OCI-LY7 (cell line): ENCODE data around the gene PRSS33. TPM values are rescaled to one million over a fixed set of nuclear protein-coding genes. Genes with fewer than 3 reads are reported as not detected.

Experiments used
- BruUV-seq: library from RNA; stranded (reverse); fragments of 400-500 nt; replicated peaks from 2 replicates; lab custom pipeline; 2021; lab: Mats Ljungman, UMichigan
- CTCF ChIA-PET: fragments of 300-600 bp; sonication (Branson Sonifier 250); formaldehyde crosslinking; loops from one replicate; lab custom pipeline; 2022; ENCODE audit warnings: antibody characterized with exemption; ENCODE audit not compliant: unreplicated experiment; lab: Charles Lee
- POLR2A ChIA-PET: fragments of 300-600 bp; sonication (Branson Sonifier 250); formaldehyde crosslinking; loops from one replicate; lab custom pipeline; 2022; ENCODE audit warnings: antibody characterized with exemption; lab: Charles Lee
- DNase-seq: peaks from one replicate; pipeline ENCODE4 v3.0.0-alpha.2; 2015; ENCODE audit warnings: low spot score
- H2AFZ ChIP-seq: fragments of 200-600 bp; sonication (generic), shearing (Covaris generic); 2 replicates; pipeline ENCODE4 v1.6.1; 2014; ENCODE audit warnings: mild to moderate bottlenecking, antibody characterized with exemption, low read length, moderate library complexity
- H3K27ac ChIP-seq: fragments of 200-600 bp; sonication (generic); 2 replicates; pipeline ENCODE4 v1.5.1; 2014; ENCODE audit warnings: mixed run types, low read depth, mild to moderate bottlenecking, moderate library complexity, low read length, inconsistent platforms; ENCODE audit not compliant: poor library complexity, severe bottlenecking
- H3K36me3 ChIP-seq: fragments of 200-600 bp; sonication (generic); 2 replicates; pipeline ENCODE4 v1.6.1; 2014; ENCODE audit warnings: mild to moderate bottlenecking, antibody characterized with exemption, low read length, moderate library complexity, mixed read lengths; ENCODE audit not compliant: insufficient read depth
- H3K4me1 ChIP-seq: fragments of 200-600 bp; sonication (generic); 2 replicates; pipeline ENCODE4 v1.5.1; 2014; ENCODE audit warnings: mild to moderate bottlenecking, low read length; ENCODE audit not compliant: insufficient read depth, poor library complexity, severe bottlenecking
- H3K4me2 ChIP-seq: fragments of 200-600 bp; sonication (generic); 2 replicates; pipeline ENCODE4 v1.6.1; 2014; ENCODE audit warnings: mild to moderate bottlenecking, low read length
- H3K4me3 ChIP-seq: fragments of 200-600 bp; sonication (generic); 2 replicates; pipeline ENCODE4 v1.5.1; 2014; ENCODE audit warnings: mild to moderate bottlenecking, low read depth, low read length; ENCODE audit not compliant: poor library complexity, severe bottlenecking
- H3K79me2 ChIP-seq: fragments of 200-600 bp; sonication (generic); 2 replicates; pipeline ENCODE4 v1.6.1; 2016; ENCODE audit warnings: low read depth, mild to moderate bottlenecking, low read length, moderate library complexity, mixed read lengths; ENCODE audit not compliant: insufficient read depth
- H3K9me2 ChIP-seq: fragments of 200-600 bp; sonication (generic); 2 replicates; pipeline ENCODE4 v1.6.1; 2016; ENCODE audit warnings: mild to moderate bottlenecking, low read length, mixed read lengths; ENCODE audit not compliant: insufficient read depth
- H3K9me3 ChIP-seq: fragments of 200-600 bp; sonication (generic); 2 replicates; pipeline ENCODE4 v1.6.1; 2014; ENCODE audit warnings: mild to moderate bottlenecking, mixed run types, low read length, mixed read lengths
- H4K20me1 ChIP-seq: fragments of 200-600 bp; sonication (generic); 2 replicates; pipeline ENCODE4 v1.6.1; 2014; ENCODE audit warnings: mild to moderate bottlenecking, antibody characterized with exemption, low read length, moderate library complexity, mixed read lengths; ENCODE audit not compliant: insufficient read depth
- EZH2phosphoT487 ChIP-seq: fragments of 200-600 bp; sonication (generic); IDR thresholded peaks from 2 replicates; pipeline ENCODE4 v1.6.1; 2018; ENCODE audit warnings: low read depth, borderline replicate concordance, mild to moderate bottlenecking, mixed run types, antibody characterized with exemption, low read length, moderate library complexity, mixed read lengths
- intact Hi-C: fragments of 100-400 bp; cut with micrococcal nuclease; formaldehyde crosslinking; loops from one replicate; pipeline ENCODE4 v1.10.0; 2022; ENCODE audit not compliant: unreplicated experiment
- total RNA-seq, 2 experiments: library from RNA; depleted of rRNA in 1 of 2; stranded (reverse); fragments of >200 nt in 1 of 2; shearing (Covaris generic) in 1 of 2; gene quantifications; 2 replicates each; pipeline ENCODE4 v1.2.3, GENCODE V29; 2014 to 2022
- TF ChIP-seq, protein P1 (sequence below): fragments of 200-600 bp; sonication (generic); conservative IDR thresholded peaks from 2 replicates; pipeline ENCODE4 v1.5.1; 2014; ENCODE audit warnings: mild to moderate bottlenecking, antibody characterized with exemption, low read length, moderate library complexity, mixed read lengths

Gene PRSS33
- total RNA-seq, 2 experiments from 2014 or later = not detected

DNA sequence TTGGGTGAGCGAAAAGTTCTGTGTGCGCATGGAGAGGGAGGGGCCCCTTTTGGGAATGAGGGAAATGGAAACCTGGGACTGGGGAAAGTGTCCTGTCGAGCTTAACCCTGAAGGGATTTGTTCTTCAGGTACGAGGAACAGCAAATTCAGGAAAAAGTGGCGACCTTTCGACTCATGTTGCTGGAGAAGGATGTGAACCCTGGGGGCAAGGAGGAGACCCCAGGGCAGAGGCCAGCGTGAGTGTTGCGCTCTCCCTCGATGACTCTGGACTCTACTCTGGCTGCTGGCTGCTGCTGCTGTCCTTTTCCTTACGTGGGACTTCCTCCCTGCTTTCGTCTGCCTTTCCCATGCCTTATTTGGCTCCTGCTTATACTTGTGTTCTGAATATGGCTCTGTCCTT is 30.0 kb downstream of the PRSS33 start:
- Histone ChIP-seq H3K27ac (no peak overlapping the region), H2AFZ (no peak overlapping the region), H3K9me3 (no peaks in the 10 kb centered on the region), H3K36me3 (peaks cover 94% of the 10 kb centered on the region), H3K4me1 (peaks cover 20% of the 10 kb centered on the region), H3K4me3 (no peak overlapping the region), H4K20me1 (peaks cover 40% of the 10 kb centered on the region), H3K79me2 (peaks cover 93% of the 10 kb centered on the region), H3K4me2 (no peak overlapping the region), H3K9me2 (no peaks in the 10 kb centered on the region)
- no peak for DNase-seq
- CTCF ChIA-PET = no interaction called here
- TF ChIP-seq, protein P1, sequence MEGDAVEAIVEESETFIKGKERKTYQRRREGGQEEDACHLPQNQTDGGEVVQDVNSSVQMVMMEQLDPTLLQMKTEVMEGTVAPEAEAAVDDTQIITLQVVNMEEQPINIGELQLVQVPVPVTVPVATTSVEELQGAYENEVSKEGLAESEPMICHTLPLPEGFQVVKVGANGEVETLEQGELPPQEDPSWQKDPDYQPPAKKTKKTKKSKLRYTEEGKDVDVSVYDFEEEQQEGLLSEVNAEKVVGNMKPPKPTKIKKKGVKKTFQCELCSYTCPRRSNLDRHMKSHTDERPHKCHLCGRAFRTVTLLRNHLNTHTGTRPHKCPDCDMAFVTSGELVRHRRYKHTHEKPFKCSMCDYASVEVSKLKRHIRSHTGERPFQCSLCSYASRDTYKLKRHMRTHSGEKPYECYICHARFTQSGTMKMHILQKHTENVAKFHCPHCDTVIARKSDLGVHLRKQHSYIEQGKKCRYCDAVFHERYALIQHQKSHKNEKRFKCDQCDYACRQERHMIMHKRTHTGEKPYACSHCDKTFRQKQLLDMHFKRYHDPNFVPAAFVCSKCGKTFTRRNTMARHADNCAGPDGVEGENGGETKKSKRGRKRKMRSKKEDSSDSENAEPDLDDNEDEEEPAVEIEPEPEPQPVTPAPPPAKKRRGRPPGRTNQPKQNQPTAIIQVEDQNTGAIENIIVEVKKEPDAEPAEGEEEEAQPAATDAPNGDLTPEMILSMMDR = no peak
- TF ChIP-seq EZH2phosphoT487 = no peak
- intact Hi-C loops = loop anchor here (10.0 kb wide), 1 partner anchor 223 kb away; the partner anchor contains the start of genes CEMP1 and PDPK1
- BruUV-seq = no TSS peak
- POLR2A ChIA-PET = no interaction called here

DNA sequence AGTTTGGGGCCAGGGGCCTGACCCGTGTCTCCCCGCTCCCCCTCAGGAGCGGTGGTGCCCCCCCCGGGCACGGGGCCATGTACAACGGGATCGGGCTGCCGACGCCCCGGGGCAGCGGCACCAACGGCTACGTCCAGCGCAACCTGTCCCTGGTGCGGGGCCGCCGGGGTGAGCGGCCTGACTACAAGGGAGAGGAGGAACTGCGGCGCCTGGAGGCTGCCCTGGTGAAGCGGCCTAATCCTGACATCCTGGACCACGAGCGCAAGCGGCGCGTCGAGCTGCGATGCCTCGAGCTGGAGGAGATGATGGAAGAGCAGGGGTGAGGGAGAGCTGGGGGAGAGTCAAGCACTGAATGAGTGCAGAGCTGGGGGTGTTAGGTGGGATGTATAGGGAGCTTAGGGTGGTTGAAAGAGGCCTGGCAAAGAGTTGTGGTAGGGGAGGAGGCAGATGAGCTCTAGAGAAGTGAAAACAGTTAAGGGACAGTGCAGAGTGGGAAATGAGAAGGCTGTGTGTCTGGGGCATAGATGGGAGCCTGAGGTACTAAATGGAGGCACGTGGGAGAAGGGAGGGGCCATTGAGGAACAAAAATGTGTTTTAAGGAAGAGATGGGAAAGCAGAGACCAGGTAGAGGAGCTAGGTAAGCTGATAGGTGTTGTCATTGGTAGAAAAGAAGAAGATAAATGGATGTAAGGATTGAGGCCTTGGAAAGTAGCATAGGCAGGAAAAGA is 30.9 kb downstream of the PRSS33 start:
- Histone ChIP-seq H3K79me2 (peaks cover 85% of the 10 kb centered on the region), H3K27ac (no peak overlapping the region), H3K9me3 (no peaks in the 10 kb centered on the region), H3K9me2 (no peaks in the 10 kb centered on the region), H4K20me1 (peaks cover 40% of the 10 kb centered on the region), H3K4me3 (no peak overlapping the region), H3K4me1 (peaks cover 21% of the 10 kb centered on the region), H2AFZ (no peak overlapping the region), H3K36me3 (peaks cover 85% of the 10 kb centered on the region), H3K4me2 (no peak overlapping the region)
- ChIA-PET POLR2A (no interaction called here), CTCF (no interaction called here)
- BruUV-seq = no TSS peak
- no peak for DNase-seq
- intact Hi-C loops = loop anchor here (10.0 kb wide), 1 partner anchor 222 kb away; the partner anchor contains the start of genes CEMP1 and PDPK1
- TF ChIP-seq, protein P1 = no peak
- TF ChIP-seq EZH2phosphoT487 = no peak

DNA sequence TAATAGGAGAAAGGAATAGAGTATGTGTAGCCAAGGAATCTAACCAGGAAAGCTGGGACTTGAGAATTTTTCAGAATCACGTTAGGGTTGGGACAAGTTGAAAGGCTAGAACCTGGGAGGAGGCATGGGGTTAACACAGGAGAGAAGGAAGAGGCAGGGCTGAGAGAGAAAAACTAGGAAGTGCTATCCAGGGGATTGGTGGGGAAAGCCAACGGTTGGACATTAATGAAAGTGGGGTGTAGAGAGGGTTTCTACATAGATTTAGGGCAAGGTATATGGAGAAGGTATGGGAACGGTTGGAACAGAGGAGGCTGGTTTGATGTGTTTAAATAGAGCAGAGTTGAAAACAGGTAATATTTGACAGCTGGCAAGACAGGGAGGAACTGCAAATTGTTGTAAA is 32.2 kb downstream of the PRSS33 start:
- no peaks in the 10 kb centered on the region for H3K9me2 ChIP-seq
- peaks cover 40% of the 10 kb centered on the region for H4K20me1 ChIP-seq
- no peak overlapping the region for H2AFZ ChIP-seq
- peak overlapping the region; percentile 83 for H3K4me2 ChIP-seq
- POLR2A ChIA-PET = no interaction called here
- no TSS peak for BruUV-seq
- intact Hi-C loops = loop anchor here (10.0 kb wide), 1 partner anchor 220 kb away; the partner anchor contains the start of genes CEMP1 and PDPK1
- H3K4me3 ChIP-seq = peak overlapping the region; percentile 99
- H3K4me1 ChIP-seq = peaks cover 34% of the 10 kb centered on the region
- TF ChIP-seq EZH2phosphoT487 = no peak
- TF ChIP-seq, protein P1 = no peak
- peaks cover 86% of the 10 kb centered on the region for H3K79me2 ChIP-seq
- H3K27ac ChIP-seq = no peak overlapping the region
- no peaks in the 10 kb centered on the region for H3K9me3 ChIP-seq
- H3K36me3 ChIP-seq = peaks cover 72% of the 10 kb centered on the region
- no peak for DNase-seq
- CTCF ChIA-PET = no interaction called here
